Type B pancreatic cell (in vitro differentiated cells): ENCODE results near the gene HNRNPUL2. TPM values are rescaled to one million over a fixed set of nuclear protein-coding genes. Genes with fewer than 3 reads are reported as not detected.

Source experiments
- DNase-seq: peaks from one replicate; pipeline ENCODE4 v3.0.0; 2021; ENCODE audit warnings: mixed read lengths; ENCODE audit not compliant: unreplicated experiment; ENCODE audit errors: extremely low spot score
- H3K27ac Mint-ChIP-seq: 2 replicates; pipeline ENCODE4 v1.8.0; 2021; ENCODE audit warnings: mild to moderate bottlenecking, mixed read lengths
- H3K27me3 Mint-ChIP-seq: 2 replicates; pipeline ENCODE4 v1.8.0; 2021; ENCODE audit warnings: mixed read lengths
- H3K36me3 Mint-ChIP-seq: 2 replicates; pipeline ENCODE4 v1.8.0; 2021; ENCODE audit warnings: mixed read lengths
- H3K4me1 Mint-ChIP-seq: one replicate; pipeline ENCODE4 v1.8.0; 2021; ENCODE audit warnings: mixed read lengths; ENCODE audit not compliant: unreplicated experiment
- H3K4me3 Mint-ChIP-seq: 2 replicates; pipeline ENCODE4 v1.8.0; 2021; ENCODE audit warnings: mild to moderate bottlenecking, mixed read lengths
- H3K9me3 Mint-ChIP-seq: 2 replicates; pipeline ENCODE4 v1.8.0; 2021; ENCODE audit warnings: mixed read lengths
- total RNA-seq: library from RNA; stranded (reverse); gene quantifications from 2 replicates; pipeline ENCODE4 v1.2.1, GENCODE V29; 2021; ENCODE audit warnings: low replicate concordance
- TF ChIP-seq, protein P1 (sequence below): fragments of 200-600 bp; sonication (generic); conservative IDR thresholded peaks from 2 replicates; pipeline ENCODE4 v1.5.0; 2021; ENCODE audit warnings: antibody characterized with exemption, mild to moderate bottlenecking

The HNRNPUL2 gene
- total RNA-seq, 1 donor from 2014 or later, result 63.7 TPM

DNA sequence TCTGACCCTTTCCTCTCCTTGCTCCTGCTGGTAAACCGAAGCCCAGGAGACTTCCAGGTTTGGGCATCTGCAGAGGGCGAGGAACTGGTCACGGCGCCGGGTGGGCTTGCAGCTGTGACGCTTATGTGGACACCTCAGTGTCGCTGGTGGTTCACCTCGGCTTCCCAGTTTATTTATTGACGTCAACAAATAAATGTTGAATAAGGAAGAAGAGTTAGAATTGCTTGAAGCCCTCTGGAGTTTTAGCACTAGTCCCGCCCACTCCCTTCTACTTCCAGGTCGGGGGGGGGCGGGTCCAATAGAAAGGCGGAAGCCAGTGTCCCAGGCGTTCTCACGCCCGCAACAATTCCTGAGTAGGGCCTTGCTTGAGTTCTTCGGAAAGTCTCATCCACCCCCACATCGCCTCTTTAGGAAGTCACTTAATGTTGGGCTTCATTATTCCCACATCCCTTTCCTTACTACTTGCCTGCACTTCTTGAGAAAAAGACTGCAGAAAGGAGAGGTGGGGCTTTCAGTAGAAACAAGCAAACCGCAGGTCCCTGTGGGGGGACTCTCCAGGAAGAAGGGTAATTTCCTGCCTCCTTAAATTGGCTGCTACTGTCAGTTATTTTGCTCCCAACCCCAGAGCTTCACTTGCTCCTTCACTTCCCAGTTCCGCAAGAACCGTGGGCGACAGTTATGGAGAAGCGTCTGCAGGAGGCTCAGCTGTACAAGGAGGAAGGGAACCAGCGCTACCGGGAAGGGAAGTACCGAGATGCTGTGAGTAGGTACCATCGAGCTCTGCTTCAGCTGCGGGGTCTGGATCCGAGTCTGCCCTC is 1.1 kb upstream of the HNRNPUL2 start, which contains the start of gene TTC9C:
TSS of gene TTC9C (plus strand) at position 316 of the 818 bp plus-strand sequence. CDS start at position 679, 363 bp downstream.
- Mint-ChIP-seq H3K36me3 (peaks cover 19% of the 10 kb centered on the region), H3K4me1 (peaks cover 26% of the 10 kb centered on the region), H3K9me3 (no peaks in the 10 kb centered on the region), H3K27ac (peak within 1 kb of the TSS; percentile 99), H3K27me3 (no peaks in the 10 kb centered on the region), H3K4me3 (peak within 1 kb of the TSS; percentile 95)
- DNase-seq, result peak; percentile 80
- TF ChIP-seq, protein P1, sequence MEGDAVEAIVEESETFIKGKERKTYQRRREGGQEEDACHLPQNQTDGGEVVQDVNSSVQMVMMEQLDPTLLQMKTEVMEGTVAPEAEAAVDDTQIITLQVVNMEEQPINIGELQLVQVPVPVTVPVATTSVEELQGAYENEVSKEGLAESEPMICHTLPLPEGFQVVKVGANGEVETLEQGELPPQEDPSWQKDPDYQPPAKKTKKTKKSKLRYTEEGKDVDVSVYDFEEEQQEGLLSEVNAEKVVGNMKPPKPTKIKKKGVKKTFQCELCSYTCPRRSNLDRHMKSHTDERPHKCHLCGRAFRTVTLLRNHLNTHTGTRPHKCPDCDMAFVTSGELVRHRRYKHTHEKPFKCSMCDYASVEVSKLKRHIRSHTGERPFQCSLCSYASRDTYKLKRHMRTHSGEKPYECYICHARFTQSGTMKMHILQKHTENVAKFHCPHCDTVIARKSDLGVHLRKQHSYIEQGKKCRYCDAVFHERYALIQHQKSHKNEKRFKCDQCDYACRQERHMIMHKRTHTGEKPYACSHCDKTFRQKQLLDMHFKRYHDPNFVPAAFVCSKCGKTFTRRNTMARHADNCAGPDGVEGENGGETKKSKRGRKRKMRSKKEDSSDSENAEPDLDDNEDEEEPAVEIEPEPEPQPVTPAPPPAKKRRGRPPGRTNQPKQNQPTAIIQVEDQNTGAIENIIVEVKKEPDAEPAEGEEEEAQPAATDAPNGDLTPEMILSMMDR, result no peak

- peak overlapping the region; percentile 95 for H3K4me3 Mint-ChIP-seq
- no peaks in the 10 kb centered on the region for H3K9me3 Mint-ChIP-seq
- peaks cover 27% of the 10 kb centered on the region for H3K4me1 Mint-ChIP-seq
- H3K27me3 Mint-ChIP-seq, result no peaks in the 10 kb centered on the region
- H3K36me3 Mint-ChIP-seq, result peaks cover 18% of the 10 kb centered on the region
- TF ChIP-seq, protein P1, result no peak
- peak overlapping the region; percentile 99 for H3K27ac Mint-ChIP-seq
- DNase-seq, result peak; percentile 86
Measured at GRCh38 chr11:62727872-62728170, 564 bp upstream of the HNRNPUL2 start.

DNA sequence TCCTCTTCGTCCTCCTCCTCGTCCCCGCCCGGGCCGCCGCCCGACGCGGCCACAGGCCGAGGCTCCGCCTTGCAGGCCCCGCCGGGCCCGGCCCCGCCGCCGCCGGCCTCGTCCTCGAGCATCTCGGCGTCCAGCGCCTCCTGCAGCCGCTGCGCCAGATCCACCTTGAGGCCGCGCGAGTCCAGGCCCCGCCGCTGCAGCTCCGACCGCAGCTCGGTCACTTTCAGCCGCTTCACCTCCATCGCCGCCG is 417 bp downstream of the HNRNPUL2 start:
- TF ChIP-seq, protein P1, result no peak
- peaks cover 37% of the 10 kb centered on the region for H3K4me1 Mint-ChIP-seq
- H3K27me3 Mint-ChIP-seq, result no peaks in the 10 kb centered on the region
- H3K9me3 Mint-ChIP-seq, result no peaks in the 10 kb centered on the region
- no peak for DNase-seq
- H3K4me3 Mint-ChIP-seq, result peak overlapping the region; percentile 95
- peaks cover 28% of the 10 kb centered on the region for H3K36me3 Mint-ChIP-seq
- no peak overlapping the region for H3K27ac Mint-ChIP-seq

DNA sequence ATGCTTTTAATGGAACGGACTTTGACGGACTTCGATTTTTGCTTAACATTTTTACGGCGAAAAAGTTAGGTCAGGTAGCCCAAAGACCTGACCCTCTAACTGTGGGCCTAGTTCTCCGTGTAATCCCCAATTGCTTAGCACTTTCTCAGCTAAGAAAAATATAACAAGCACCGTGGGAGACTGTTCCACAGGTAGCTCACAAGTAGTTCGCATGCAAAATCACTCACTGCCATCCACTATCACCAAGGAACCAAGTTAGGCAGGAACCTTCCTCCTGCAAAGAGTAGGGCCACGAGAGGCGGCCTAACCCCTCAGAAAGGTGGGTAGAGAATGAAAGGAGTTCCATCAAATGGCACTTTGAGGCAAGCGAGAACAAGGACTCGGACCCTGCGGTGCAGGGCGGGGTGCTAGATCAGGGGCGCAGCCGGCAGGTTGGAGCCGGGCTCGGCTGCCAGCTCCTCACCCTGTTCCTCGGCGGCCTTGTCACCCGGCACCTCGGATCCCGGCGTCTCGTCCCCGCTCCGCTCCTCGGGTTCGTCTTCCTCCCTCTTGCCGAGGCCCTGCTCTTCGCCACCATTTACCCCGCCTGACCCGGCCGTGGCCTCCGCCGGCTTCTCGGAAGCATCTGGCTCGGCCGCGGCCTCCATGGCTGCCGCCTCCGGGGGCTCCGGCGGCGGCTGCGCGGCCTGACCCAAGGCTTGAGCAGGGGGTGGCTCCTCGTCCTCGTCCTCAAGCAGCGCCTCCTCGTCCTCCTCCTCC is 922 bp downstream of the HNRNPUL2 start:
- H3K9me3 Mint-ChIP-seq, result no peaks in the 10 kb centered on the region
- peaks cover 39% of the 10 kb centered on the region for H3K4me1 Mint-ChIP-seq

DNA sequence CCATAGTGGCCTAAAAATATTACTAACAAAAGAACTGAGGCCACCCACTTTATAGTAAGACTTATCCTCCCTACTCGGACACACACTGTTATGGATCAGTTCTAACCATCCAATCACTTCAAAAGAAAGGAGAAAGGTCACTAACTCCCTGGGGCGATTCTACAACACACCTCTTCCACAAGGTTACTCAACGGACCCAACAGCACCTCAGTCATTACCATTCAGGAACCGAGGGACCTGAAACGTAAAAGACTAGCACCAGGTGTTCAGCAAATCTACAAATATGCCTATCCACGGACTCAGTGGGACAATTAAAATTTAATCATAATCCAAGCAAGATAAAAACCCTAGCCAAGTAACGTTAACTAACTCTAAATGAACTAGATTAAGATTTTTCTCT is 1.6 kb downstream of the HNRNPUL2 start:
- peaks cover 39% of the 10 kb centered on the region for H3K4me1 Mint-ChIP-seq
- no peaks in the 10 kb centered on the region for H3K27me3 Mint-ChIP-seq
- DNase-seq, result no peak
- no peaks in the 10 kb centered on the region for H3K9me3 Mint-ChIP-seq
- peak overlapping the region; percentile 95 for H3K4me3 Mint-ChIP-seq
- H3K27ac Mint-ChIP-seq, result peak overlapping the region; percentile 93
- TF ChIP-seq, protein P1, result no peak
- peaks cover 39% of the 10 kb centered on the region for H3K36me3 Mint-ChIP-seq

More for the DNA sequence above, 922 bp downstream of the HNRNPUL2 start:
- TF ChIP-seq, protein P1, result no peak
- Mint-ChIP-seq H3K27ac (peak overlapping the region; percentile 93), H3K27me3 (no peaks in the 10 kb centered on the region), H3K4me3 (peak overlapping the region; percentile 95), H3K36me3 (peaks cover 33% of the 10 kb centered on the region)
- no peak for DNase-seq
